Astrocyte of the spinal cord (primary cell): ENCODE results near the gene SLC22A4.

Experiments
- DNase-seq: peaks from one replicate; pipeline ENCODE4 v3.0.0; 2011; ENCODE audit warnings: low read depth, low spot score
- H3K4me3 ChIP-seq: 2 replicates; pipeline ENCODE4 v1.5.1; 2011; ENCODE audit warnings: low read depth, mild to moderate bottlenecking, low read length, moderate library complexity
- CTCF ChIP-seq: IDR thresholded peaks from 2 replicates; pipeline ENCODE4 v1.5.1; 2012; ENCODE audit warnings: low read depth, mild to moderate bottlenecking, low read length, inconsistent platforms
- in situ Hi-C: cut with HindIII; loops from 2 replicates; pipeline ENCODE4 v1.10.0; 2017; ENCODE audit warnings: low sequenced_read_pairs

SLC22A4 gene

DNA sequence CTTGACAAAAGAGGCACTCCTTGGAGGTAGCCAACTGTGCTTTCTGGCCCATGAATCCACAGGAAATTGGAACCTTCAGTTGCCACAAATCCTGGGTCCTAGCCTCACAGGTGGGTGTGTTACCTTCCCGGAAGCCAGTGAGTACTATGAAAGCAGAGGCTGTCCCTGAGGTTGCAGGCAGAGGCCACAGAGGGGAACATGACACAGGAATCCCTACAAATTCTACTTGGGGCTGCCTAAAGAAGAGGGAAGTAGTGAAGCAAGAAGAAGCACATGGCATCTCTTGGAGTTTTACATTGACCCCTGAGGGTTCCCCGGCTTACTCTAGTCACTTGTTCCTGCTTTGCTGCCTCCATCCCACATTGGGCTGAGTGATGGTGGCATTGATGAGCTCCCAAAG, 77.9 kb downstream of the SLC22A4 start:
- DNase-seq: no peak
- no peak overlapping the region for H3K4me3 ChIP-seq
- TF ChIP-seq CTCF: no peak
- in situ Hi-C loops: no loop called here

DNA sequence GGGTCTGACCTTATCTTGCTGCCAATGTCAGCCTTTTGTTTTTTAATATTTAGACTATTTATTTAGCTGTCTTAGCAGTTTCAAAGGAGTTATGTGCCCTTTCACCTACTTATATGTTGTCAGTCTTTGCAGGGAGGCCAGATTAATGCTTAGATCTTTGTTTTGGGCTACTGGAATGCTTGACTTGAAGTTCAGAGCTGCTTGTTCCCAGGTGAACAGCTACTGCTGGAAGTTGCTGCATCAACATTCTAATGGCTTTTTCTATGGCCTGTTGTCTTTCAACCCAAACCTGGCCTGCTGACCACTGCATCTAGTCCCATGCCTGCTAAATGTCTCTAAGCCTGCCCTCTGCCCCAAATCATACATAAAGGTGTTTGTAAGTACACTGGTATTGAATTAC, 78.3 kb downstream of the SLC22A4 start:
- DNase-seq: no peak
- TF ChIP-seq CTCF: no peak
- H3K4me3 ChIP-seq: no peak overlapping the region
- in situ Hi-C loops: no loop called here

DNA sequence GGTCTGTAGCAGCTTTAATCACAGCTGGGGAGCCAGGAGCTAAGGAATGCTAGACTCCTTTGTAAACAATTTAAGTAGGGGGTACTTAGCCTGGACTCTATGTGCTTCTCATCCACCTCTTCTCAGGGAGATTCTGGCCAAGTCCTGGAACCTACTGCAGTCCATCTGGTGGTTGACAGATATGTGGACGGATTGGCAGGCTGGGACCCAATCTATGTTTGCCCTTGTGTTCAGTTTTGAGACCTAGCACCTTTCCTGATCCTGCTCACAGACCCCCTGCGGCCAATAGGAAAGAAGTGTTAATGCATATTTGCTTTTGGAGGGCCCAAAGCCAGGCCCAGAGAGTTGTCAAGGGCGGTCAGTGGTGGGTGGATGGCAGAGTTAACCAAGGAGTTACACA, 81.8 kb downstream of the SLC22A4 start:
- TF ChIP-seq CTCF: no peak
- in situ Hi-C loops: no loop called here
- DNase-seq: no peak

DNA sequence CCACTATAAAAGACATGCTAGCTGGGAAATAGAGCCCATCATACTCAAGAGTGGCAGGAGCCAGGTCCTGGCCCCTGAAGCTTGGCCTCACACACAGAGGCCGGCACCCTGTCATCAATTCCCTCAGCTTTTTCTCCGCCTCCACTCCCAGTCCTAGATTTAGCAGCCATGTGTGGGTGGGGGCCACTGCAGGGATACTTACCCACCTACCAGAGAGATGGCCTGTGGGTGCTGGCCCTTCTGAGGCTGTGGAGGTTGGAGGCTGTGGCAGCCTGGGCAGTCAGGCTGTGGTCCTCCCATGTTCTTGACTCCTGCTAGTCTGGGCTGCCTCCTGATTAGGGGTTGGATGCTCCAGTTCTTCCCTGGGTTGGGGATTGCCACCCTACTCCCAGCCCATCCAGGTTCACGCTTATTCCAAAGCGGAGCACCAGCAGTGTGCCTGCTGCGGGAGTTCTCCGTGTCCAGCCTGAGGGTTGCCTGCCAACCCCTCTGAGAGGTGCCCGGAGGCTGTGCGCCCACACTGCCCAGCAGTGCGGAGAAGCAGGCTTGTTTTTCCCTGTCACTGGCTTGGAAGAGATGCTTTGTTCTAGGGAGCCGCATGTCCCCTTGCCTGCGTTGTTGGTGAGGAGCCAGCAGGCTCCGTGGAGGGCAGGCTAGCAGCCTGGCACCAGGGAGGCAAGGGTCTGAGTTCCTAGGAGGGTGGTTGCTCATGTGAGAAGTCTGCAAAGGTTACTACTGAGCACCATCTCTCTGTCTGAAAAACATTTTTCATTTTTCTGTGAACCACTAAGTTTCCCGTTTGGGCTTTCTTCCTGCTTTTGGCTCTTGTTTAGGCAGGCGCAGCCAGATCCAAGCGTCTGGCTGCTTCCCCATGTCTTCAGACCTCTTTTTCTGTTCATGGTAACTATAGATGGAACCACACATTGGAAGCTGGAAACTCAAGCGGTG, 82.8 kb downstream of the SLC22A4 start:
- DNase-seq: no peak
- in situ Hi-C loops: no loop called here
- TF ChIP-seq CTCF: no peak
- H3K4me3 ChIP-seq: no peak overlapping the region

More for the DNA sequence above, 81.8 kb downstream of the SLC22A4 start:
- H3K4me3 ChIP-seq: no peak overlapping the region

GRCh38 chr5:132377738-132378137, 83.5 kb downstream of the SLC22A4 start:
- in situ Hi-C loops: no loop called here
- no peak for DNase-seq
- no peak overlapping the region for H3K4me3 ChIP-seq
- TF ChIP-seq CTCF: no peak

DNA sequence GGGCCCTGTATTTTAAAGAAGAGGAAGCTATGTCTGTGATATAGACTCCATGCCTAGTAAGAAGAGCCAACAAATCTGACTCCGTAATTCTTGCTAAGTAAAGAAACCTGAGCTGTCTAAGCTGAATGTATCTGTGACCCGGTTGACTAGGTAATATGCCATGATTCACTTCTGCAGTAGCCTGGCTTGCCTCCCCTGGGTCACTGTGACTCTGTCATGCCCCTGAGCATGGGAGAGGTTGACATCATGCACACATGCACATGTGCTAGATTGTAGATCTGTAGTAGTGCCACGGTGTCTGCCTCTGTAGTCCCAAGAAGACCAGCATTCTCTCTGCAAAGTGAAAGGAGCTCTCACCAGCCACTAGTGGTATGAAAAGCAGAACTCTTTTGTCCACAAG, 84.4 kb downstream of the SLC22A4 start:
- no peak for DNase-seq
- in situ Hi-C loops: no loop called here
- H3K4me3 ChIP-seq: no peak overlapping the region
- no peak for TF ChIP-seq CTCF
